ENCODE measurements around the gene GPRC5C. TPM values are rescaled to one million over a fixed set of nuclear protein-coding genes. Genes with fewer than 3 reads are reported as not detected.

The GPRC5C gene
- total and polyA plus RNA-seq, 8 donors: 47.3 to 107 (median 54.1) TPM

- no peaks in the 10 kb centered on the region for H3K9me3 ChIP-seq
- no peak for DNase-seq
- H3K4me1 ChIP-seq: no peaks in the 10 kb centered on the region
- H3K27me3 ChIP-seq: no peaks in the 10 kb centered on the region
- no peak for TF ChIP-seq CTCF (IDR thresholded peaks at IDR 0.05)
- H3K36me3 ChIP-seq: no peaks in the 10 kb centered on the region
- intact Hi-C loops (cut with DNase I): no loop called here
- no peak overlapping the region for H3K27ac ChIP-seq
- H3K4me3 ChIP-seq: no peak overlapping the region
- ATAC-seq: no peak
Measured at GRCh38 chr17:74394977-74395376, 36.9 kb upstream of the GPRC5C start.

GRCh38 chr17:74396567-74396966, 35.3 kb upstream of the GPRC5C start:
- Histone ChIP-seq H3K4me1 (no peaks in the 10 kb centered on the region), H3K36me3 (no peaks in the 10 kb centered on the region), H3K27ac (no peak overlapping the region), H3K4me3 (no peak overlapping the region), H3K9me3 (no peaks in the 10 kb centered on the region), H3K27me3 (no peaks in the 10 kb centered on the region)
- no peak for DNase-seq
- ATAC-seq: no peak
- no peak for TF ChIP-seq CTCF (IDR thresholded peaks at IDR 0.05)
- intact Hi-C loops (cut with DNase I): no loop called here

DNA sequence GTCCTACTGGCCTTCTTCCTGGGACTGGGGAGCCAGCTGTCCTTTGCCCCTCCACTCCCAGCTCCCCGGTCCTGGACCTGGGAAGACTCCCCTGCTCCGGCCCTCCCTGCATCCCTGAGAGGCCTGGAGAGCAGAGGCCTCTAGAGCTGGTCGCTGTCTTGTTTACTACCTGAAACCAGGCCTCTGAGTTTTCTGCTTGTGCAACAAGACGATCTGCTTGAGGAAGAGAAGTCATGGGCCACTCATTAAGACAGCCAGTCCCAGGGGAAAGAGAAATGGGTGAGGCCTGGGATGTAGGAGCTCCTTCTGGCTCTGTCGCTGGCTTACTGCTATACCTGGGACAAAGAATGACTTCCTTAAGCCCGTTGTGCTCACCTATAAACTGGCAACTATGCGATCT, 29.8 kb upstream of the GPRC5C start:
- Histone ChIP-seq H3K4me3 (no peak overlapping the region), H3K9me3 (no peaks in the 10 kb centered on the region), H3K36me3 (no peaks in the 10 kb centered on the region), H3K27me3 (peaks cover 0 to 9% of the 10 kb centered on the region in 2 donors), H3K27ac (no peak overlapping the region), H3K4me1 (no peaks in the 10 kb centered on the region)
- no peak for TF ChIP-seq CTCF (IDR thresholded peaks at IDR 0.05)
- intact Hi-C loops (cut with DNase I): no loop called here
- DNase-seq: no peak
- no peak for ATAC-seq

GRCh38 chr17:74403512-74404137, 28.3 kb upstream of the GPRC5C start:
- ATAC-seq (no peak), DNase-seq (no peak)
- intact Hi-C loops (cut with DNase I): no loop called here
- Histone ChIP-seq H3K4me1 (peaks cover 0 to 5% of the 10 kb centered on the region in 2 donors), H3K36me3 (no peaks in the 10 kb centered on the region), H3K27me3 (peaks cover 0 to 9% of the 10 kb centered on the region in 2 donors), H3K4me3 (no peak overlapping the region), H3K27ac (no peak overlapping the region), H3K9me3 (no peaks in the 10 kb centered on the region)
- no peak for TF ChIP-seq CTCF (IDR thresholded peaks at IDR 0.05)

- intact Hi-C loops (cut with DNase I): no loop called here
- H3K27me3 ChIP-seq: peaks cover 0 to 9% of the 10 kb centered on the region in 2 donors
- H3K36me3 ChIP-seq: no peaks in the 10 kb centered on the region
- no peak for DNase-seq
- TF ChIP-seq CTCF (IDR thresholded peaks at IDR 0.05): no peak
- no peak for ATAC-seq
- no peak overlapping the region for H3K4me3 ChIP-seq
- H3K9me3 ChIP-seq: no peaks in the 10 kb centered on the region
- H3K27ac ChIP-seq: no peak overlapping the region
- peaks cover 0 to 5% of the 10 kb centered on the region in 2 donors for H3K4me1 ChIP-seq
Measured at GRCh38 chr17:74404218-74404617, 27.7 kb upstream of the GPRC5C start.
